Keratinocyte (primary cell): ENCODE results near the gene ARL13B.

ENCODE experiments used
- CTCF ChIP-seq, 3 experiments: IDR thresholded peaks in 1 of 3; conservative IDR thresholded peaks in 1 of 3; optimal IDR thresholded peaks in 1 of 3; 2 replicates in 2 of 3; 3 replicates in 1 of 3; pipeline versions ENCODE3 to v1.5.1; 2011; ENCODE audit warnings: low read length in 3 of 3, mild to moderate bottlenecking in 3 of 3, moderate library complexity in 2 of 3, control low read depth in 1 of 3, inconsistent platforms in 1 of 3; ENCODE audit not compliant: insufficient read depth in 2 of 3; ENCODE audit errors: extremely low read depth in 1 of 3
- EZH2 ChIP-seq: IDR thresholded peaks from one replicate; pipeline ENCODE4 v1.6.1; 2012; ENCODE audit warnings: inconsistent platforms, mild to moderate bottlenecking, low read length, moderate library complexity

GRCh38 chr3:94101860-94102259, 121.9 kb downstream of the ARL13B start:
- TF ChIP-seq CTCF (optimal IDR thresholded peaks at IDR 0.05 in 1 of 3, IDR thresholded peaks at IDR 0.05 in 1 of 3, conservative IDR thresholded peaks at IDR 0.05 in 1 of 3; ENCODE audit: extremely low read depth in 1 of 3, insufficient read depth in 2 of 3, low read length in 3 of 3) (no peak), EZH2 (no peak)
